Activated CD4-positive, alpha-beta T cell treated with anti-CD3 and anti-CD28 coated beads for 24 hours (primary cell): ENCODE results near the gene C2orf66.

Source experiments
- DNase-seq, 2 donors: peaks; one replicate each; pipeline ENCODE4 v3.0.0-alpha.2; 2020; ENCODE audit warnings: low read depth in 2 of 2

The C2orf66 gene

GRCh38 chr2:196759378-196759706 lies 49.8 kb downstream of the C2orf66 start:
- no peak for DNase-seq

GRCh38 chr2:196758474-196759377 lies 50.4 kb downstream of the C2orf66 start:
- no peak for DNase-seq
